CD14-positive monocyte (primary cell): ENCODE results near the gene ARMC12. TPM values are rescaled to one million over a fixed set of nuclear protein-coding genes. Genes with fewer than 3 reads are reported as not detected.
A peak's percentile ranks its signal among the peaks of the same experiment; 100 is the strongest.

Source experiments
- DNase-seq, 3 donors: peaks; one replicate each; pipeline ENCODE4 v3.0.0-alpha.2; 2011 to 2022
- H2AFZ ChIP-seq: 2 replicates; pipeline ENCODE4 v1.6.0; 2012; ENCODE audit warnings: mild to moderate bottlenecking, low read depth, low read length, inconsistent platforms; ENCODE audit not compliant: insufficient read depth, poor library complexity, severe bottlenecking
- H3K27ac ChIP-seq, 2 donors: 1 replicate in 1 of 2; 2 replicates in 1 of 2; pipeline ENCODE4 v1.5.1; 2012 to 2013; ENCODE audit warnings: low read length in 2 of 2, control low read depth in 1 of 2, inconsistent platforms in 1 of 2, low read depth in 1 of 2, mild to moderate bottlenecking in 1 of 2
- H3K27me3 ChIP-seq, 2 donors: one replicate each; pipeline versions ENCODE4 v1.6.0 to v1.6.1; 2011 to 2013; ENCODE audit warnings: low read length in 2 of 2; ENCODE audit not compliant: control insufficient read depth in 2 of 2, insufficient read depth in 2 of 2
- H3K36me3 ChIP-seq, 2 donors: replicated peaks in 1 of 2; 1 replicate in 1 of 2; 2 replicates in 1 of 2; pipeline versions ENCODE4 v1.5.1 to v1.6.1; 2012 to 2013; ENCODE audit warnings: low read length in 2 of 2, control low read depth in 1 of 2, inconsistent platforms in 1 of 2, mild to moderate bottlenecking in 1 of 2; ENCODE audit not compliant: insufficient read depth in 2 of 2, control insufficient read depth in 1 of 2
- H3K4me1 ChIP-seq, 2 donors: 1 replicate in 1 of 2; 2 replicates in 1 of 2; pipeline versions ENCODE4 v1.5.1 to v1.6.1; 2012 to 2013; ENCODE audit warnings: low read length in 2 of 2, control low read depth in 1 of 2, inconsistent platforms in 1 of 2, mild to moderate bottlenecking in 1 of 2, moderate library complexity in 1 of 2; ENCODE audit not compliant: insufficient read depth in 2 of 2, control insufficient read depth in 1 of 2
- H3K4me2 ChIP-seq: replicated peaks from 2 replicates; pipeline ENCODE3; 2012; ENCODE audit warnings: low read length, moderate library complexity, mild to moderate bottlenecking; ENCODE audit not compliant: poor library complexity, severe bottlenecking; ENCODE audit errors: extremely low read depth
- H3K4me3 ChIP-seq, 3 experiments: fragments of 200-600 bp in 1 of 3; sonication (generic) in 1 of 3; replicated peaks in 1 of 3; 1 replicate in 2 of 3; 2 replicates in 1 of 3; pipeline ENCODE4 v1.5.1; 2011 to 2013; ENCODE audit warnings: low read length in 3 of 3, mild to moderate bottlenecking in 3 of 3, control low read depth in 2 of 3, low read depth in 2 of 3, inconsistent platforms in 1 of 3, moderate library complexity in 1 of 3
- H3K79me2 ChIP-seq: 2 replicates; pipeline ENCODE4 v1.6.0; 2012; ENCODE audit warnings: mild to moderate bottlenecking, control low read depth, inconsistent platforms, low read length, moderate library complexity; ENCODE audit not compliant: insufficient read depth
- H3K9ac ChIP-seq: 2 replicates; pipeline ENCODE4 v1.6.0; 2017; ENCODE audit warnings: low read length, mild to moderate bottlenecking; ENCODE audit not compliant: insufficient read depth, poor library complexity, severe bottlenecking
- H3K9me3 ChIP-seq, 2 donors: replicated peaks in 1 of 2; 1 replicate in 1 of 2; 2 replicates in 1 of 2; pipeline versions ENCODE4 v1.5.1 to v1.6.1; 2012 to 2013; ENCODE audit warnings: low read length in 2 of 2, control low read depth in 1 of 2; ENCODE audit not compliant: control insufficient read depth in 1 of 2, insufficient read depth in 1 of 2
- H4K20me1 ChIP-seq: 2 replicates; pipeline ENCODE4 v1.6.0; 2012; ENCODE audit warnings: mild to moderate bottlenecking, low read length, control low read depth, moderate library complexity; ENCODE audit not compliant: insufficient read depth
- H3K27ac Mint-ChIP-seq, 7 donors: one replicate each; pipeline ENCODE4 v1.8.0; 2020; ENCODE audit warnings: mild to moderate bottlenecking in 7 of 7, mixed read lengths in 7 of 7, moderate library complexity in 6 of 7, inconsistent platforms in 2 of 7
- H3K27me3 Mint-ChIP-seq, 3 donors: one replicate each; pipeline ENCODE4 v1.8.0; 2021 to 2022; ENCODE audit warnings: low read depth in 3 of 3, mild to moderate bottlenecking in 3 of 3, mixed read lengths in 3 of 3, moderate library complexity in 3 of 3, inconsistent platforms in 1 of 3
- H3K36me3 Mint-ChIP-seq, 2 donors: one replicate each; pipeline ENCODE4 v1.8.0; 2020; ENCODE audit warnings: mixed read lengths in 2 of 2, inconsistent platforms in 1 of 2, mild to moderate bottlenecking in 1 of 2
- H3K4me1 Mint-ChIP-seq: one replicate; pipeline ENCODE4 v1.8.0; 2020; ENCODE audit warnings: mild to moderate bottlenecking, mixed read lengths
- H3K4me3 Mint-ChIP-seq, 2 donors: one replicate each; pipeline ENCODE4 v1.8.0; 2020; ENCODE audit warnings: mild to moderate bottlenecking in 2 of 2, mixed read lengths in 2 of 2, moderate library complexity in 1 of 2
- H3K9me3 Mint-ChIP-seq, 7 donors: one replicate each; pipeline ENCODE4 v1.8.0; 2020 to 2022; ENCODE audit warnings: mixed read lengths in 7 of 7, mild to moderate bottlenecking in 6 of 7, moderate library complexity in 6 of 7, inconsistent platforms in 2 of 7
- WGBS: methylation state at CpG from one replicate; pipeline ENCODE4 v1.1.5; 2013; ENCODE audit warnings: missing lambda C conversion rate; ENCODE audit not compliant: insufficient coverage; 5-methylcytosine and 5-hydroxymethylcytosine counted together
- intact Hi-C, 2 donors: fragments of 100-400 bp; cut with micrococcal nuclease; formaldehyde crosslinking; loops; one replicate each; pipeline versions ENCODE4 v1.15.0 to v1.15.1; 2023
- polyA plus RNA-seq, 3 donors: library from polyadenylated mRNA; depleted of rRNA in 1 of 3; unstranded in 2 of 3; stranded (reverse) in 1 of 3; fragments of 300-500 nt in 2 of 3; fragments of >200 nt in 1 of 3; fragmentation: Illumina TruSeq in 2 of 3; gene quantifications; 1 replicate in 2 of 3; 2 replicates in 1 of 3; pipeline ENCODE4 v1.2.3, GENCODE V29; 2012 to 2021
- TF ChIP-seq, protein P1 (sequence below): fragments of 200-600 bp; IDR thresholded peaks from one replicate; pipeline ENCODE4 v1.8.0; 2022; ENCODE audit warnings: antibody characterized with exemption, mild to moderate bottlenecking

Gene ARMC12
- polyA plus RNA-seq, 3 donors: 2.7 TPM; not detected in 2

DNA sequence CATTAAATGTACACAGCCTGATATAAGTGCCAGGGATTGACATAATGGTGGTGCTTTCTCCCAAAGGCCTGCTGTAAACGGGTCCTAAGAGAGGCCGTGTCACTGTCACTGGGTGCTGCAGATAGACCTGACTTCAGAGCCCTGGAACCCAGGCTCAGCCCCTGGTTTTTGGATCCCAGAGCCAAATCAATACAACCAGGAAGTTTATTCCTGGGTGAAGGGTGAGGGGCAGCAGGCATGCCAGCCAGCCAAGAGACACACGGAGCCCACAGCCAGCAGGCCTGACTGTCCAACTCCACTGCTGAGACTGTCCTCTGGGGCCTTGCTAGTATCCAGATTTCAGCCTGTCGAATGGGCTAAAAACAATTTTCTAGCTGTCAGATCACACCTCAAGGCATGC lies 12.8 kb upstream of the ARMC12 start:
- intact Hi-C loops: no loop called here
- Mint-ChIP-seq H3K9me3 (no peaks in the 10 kb centered on the region), H3K4me3 (no peak overlapping the region), H3K27me3 (peaks cover 0 to 7% (median 2%) of the 10 kb centered on the region in 3 donors), H3K4me1 (peaks cover 91% of the 10 kb centered on the region), H3K36me3 (no peaks in the 10 kb centered on the region), H3K27ac (peak overlapping the region in 2 of 7 donors; percentile 50 to 57)
- Histone ChIP-seq H3K9ac (no peak overlapping the region), H2AFZ (peak overlapping the region; percentile 13), H3K27ac (no peak overlapping the region), H3K27me3 (no peaks in the 10 kb centered on the region), H4K20me1 (no peaks in the 10 kb centered on the region), H3K4me2 (no peak overlapping the region), H3K4me3 (no peak overlapping the region), H3K79me2 (peaks cover 15% of the 10 kb centered on the region), H3K4me1 (peaks cover 86 to 93% of the 10 kb centered on the region in 2 donors), H3K9me3 (no peaks in the 10 kb centered on the region), H3K36me3 (no peaks in the 10 kb centered on the region)
- TF ChIP-seq, protein P1, sequence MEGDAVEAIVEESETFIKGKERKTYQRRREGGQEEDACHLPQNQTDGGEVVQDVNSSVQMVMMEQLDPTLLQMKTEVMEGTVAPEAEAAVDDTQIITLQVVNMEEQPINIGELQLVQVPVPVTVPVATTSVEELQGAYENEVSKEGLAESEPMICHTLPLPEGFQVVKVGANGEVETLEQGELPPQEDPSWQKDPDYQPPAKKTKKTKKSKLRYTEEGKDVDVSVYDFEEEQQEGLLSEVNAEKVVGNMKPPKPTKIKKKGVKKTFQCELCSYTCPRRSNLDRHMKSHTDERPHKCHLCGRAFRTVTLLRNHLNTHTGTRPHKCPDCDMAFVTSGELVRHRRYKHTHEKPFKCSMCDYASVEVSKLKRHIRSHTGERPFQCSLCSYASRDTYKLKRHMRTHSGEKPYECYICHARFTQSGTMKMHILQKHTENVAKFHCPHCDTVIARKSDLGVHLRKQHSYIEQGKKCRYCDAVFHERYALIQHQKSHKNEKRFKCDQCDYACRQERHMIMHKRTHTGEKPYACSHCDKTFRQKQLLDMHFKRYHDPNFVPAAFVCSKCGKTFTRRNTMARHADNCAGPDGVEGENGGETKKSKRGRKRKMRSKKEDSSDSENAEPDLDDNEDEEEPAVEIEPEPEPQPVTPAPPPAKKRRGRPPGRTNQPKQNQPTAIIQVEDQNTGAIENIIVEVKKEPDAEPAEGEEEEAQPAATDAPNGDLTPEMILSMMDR: no peak
- 100% methylated on average over 2 of the region's 4 CpGs for WGBS
- DNase-seq: no peak

DNA sequence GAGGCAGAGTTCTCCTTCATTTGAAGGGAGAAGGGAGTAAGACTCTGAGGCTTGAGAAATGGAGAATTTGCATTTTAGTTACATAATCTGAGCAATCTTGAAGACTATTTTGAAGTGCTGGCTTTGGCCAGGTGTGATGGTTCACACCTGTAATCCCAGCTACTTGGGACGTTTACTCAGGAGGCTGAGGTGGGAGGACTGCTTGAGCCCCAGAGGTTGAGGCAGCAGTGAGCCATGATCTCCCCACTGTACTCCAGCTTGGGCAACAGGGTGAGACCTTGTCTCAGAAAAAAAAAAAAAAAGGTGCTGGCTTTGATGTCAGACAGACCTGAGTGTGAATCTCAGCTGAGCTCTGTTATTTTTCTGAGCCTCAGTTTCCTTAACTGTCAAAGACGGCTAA lies 12.4 kb upstream of the ARMC12 start:
- no peaks in the 10 kb centered on the region for H3K9me3 ChIP-seq
- H3K4me1 Mint-ChIP-seq: peaks cover 91% of the 10 kb centered on the region
- H3K36me3 Mint-ChIP-seq: no peaks in the 10 kb centered on the region
- no peaks in the 10 kb centered on the region for H4K20me1 ChIP-seq
- no peak overlapping the region for H3K4me3 Mint-ChIP-seq
- H3K4me2 ChIP-seq: no peak overlapping the region
- H3K79me2 ChIP-seq: peaks cover 15% of the 10 kb centered on the region
- WGBS: 50% methylated on average over 1 of the region's 2 CpGs
- peaks cover 86 to 93% of the 10 kb centered on the region in 2 donors for H3K4me1 ChIP-seq
- H3K9ac ChIP-seq: no peak overlapping the region
- H3K27me3 ChIP-seq: no peaks in the 10 kb centered on the region
- H2AFZ ChIP-seq: peak overlapping the region; percentile 13
- peak overlapping the region in 1 of 2 donors; percentile 85 for H3K27ac ChIP-seq
- no peaks in the 10 kb centered on the region for H3K9me3 Mint-ChIP-seq
- H3K27me3 Mint-ChIP-seq: peaks cover 0 to 7% (median 2%) of the 10 kb centered on the region in 3 donors
- no peaks in the 10 kb centered on the region for H3K36me3 ChIP-seq
- TF ChIP-seq, protein P1: no peak
- DNase-seq: no peak
- intact Hi-C loops: no loop called here
- H3K4me3 ChIP-seq: peak overlapping the region in 1 of 3 experiments; percentile 95
- peak overlapping the region in 1 of 7 donors; percentile 50 for H3K27ac Mint-ChIP-seq
